HG02938 (cell line): ENCODE measurements around the gene BARX2.

Experiments
- ATAC-seq: cut with Tn5 transposase; IDR thresholded peaks from one replicate; pipeline ENCODE4 v1.9.1; 2021; ENCODE audit warnings: mild to moderate bottlenecking, moderate library complexity; ENCODE audit not compliant: unreplicated experiment

Gene BARX2

DNA sequence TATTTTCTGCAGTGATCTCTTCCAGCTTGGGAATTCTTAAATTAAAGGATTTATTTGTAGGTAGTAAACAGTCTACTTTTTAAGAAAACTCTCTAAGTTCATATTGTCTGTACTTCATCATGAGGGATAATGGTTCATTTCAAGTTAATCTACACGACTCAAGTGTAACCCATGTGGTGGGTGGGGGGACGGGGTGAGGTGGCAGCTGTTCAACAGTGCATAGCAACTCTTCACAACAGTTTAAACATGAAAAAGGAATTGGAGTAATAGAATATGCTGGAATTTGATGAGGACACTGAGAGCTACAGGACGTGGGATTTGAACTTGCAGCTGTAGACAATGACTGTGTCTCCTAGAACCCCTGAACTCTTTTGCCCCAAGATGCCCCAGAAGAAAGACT lies 20.8 kb downstream of the BARX2 start:
- no peak for ATAC-seq

DNA sequence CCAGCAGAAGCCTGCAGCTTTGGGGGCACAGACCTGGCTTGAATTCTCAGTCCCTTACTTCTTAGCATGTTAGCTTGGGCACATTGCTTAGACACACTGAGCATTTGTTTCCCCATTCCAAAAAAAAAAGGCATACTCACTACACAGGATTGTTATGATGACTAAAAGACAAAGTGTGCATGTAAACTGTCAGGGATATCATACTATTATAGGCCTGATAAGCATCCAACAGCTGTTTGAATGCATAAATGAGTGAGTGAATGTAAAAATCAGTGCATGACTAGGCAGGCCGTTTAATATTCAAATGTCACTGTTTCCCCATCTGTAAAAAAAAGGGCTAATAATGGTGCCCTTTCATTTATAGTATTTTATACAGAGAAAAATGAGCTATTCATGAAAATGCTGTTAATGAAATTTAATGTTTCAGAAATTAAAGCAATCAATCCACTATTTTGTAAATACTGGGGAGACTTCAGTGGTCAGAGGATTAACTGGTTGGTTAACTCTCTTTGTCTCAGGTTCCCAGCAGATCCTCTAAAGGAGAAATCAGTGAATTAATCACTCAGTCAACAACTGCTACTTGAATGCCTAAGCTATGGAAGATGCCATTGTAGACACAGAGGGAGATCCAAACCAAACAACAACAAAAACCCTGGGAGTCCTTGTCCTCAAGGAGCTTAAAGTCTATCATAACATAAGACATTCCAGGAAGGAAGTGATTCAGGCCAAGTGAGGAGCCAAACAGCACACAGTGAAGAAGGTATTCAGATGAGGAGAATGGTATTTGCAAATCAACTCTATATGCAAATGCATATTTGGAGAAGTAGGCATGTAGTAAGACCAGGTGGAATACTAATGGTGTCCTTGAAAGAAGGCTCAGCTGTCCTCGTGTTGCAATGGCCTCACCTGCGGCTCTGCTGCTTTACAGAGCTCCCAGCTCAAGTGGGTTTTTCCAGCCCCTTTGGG lies 26.8 kb downstream of the BARX2 start:
- ATAC-seq = no peak

DNA sequence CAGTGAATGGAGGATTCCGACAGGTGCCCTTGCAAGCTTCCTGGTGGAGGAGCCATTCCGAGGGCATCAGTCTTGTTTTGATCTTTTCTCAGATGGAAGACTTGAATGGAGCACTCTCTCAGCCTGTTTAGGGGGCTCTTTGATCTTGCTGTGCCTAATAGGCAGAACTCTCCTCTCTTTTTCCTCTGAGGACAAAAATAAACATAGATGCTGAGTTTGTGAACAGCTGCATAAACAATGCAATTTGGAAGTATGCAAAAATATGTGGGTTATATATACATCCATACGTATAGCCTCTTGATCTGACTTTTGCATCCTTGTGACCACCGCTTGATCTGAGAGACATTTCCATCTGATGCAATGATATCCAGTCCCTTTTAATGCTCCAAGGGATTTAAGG lies 29.1 kb downstream of the BARX2 start:
- no peak for ATAC-seq

DNA sequence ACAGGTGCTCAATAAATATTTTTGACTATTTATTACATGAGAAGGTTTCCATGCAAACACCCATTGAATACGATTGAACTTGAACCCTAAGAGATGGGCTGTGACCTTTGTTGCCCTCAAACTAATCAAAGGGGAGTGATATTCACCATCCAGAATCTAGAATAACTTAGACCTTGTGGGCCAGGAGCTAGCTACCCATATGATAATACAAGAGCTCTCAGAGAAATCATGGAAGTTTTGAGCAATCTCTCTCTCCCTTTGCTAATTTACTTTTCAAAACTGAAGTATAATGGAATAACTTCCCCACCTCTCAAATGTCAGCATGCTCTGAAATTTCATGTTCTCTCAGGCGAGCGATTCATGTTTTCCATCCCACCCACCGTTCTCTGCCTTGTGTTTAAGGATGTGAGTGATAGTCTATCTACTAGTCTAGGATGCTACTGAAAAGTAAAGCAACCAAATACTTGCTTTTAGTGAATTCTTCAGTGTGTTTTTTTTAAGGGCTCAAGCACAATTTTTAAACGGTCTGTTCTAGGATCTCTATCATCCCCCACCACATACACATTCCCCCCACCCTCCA lies 33.3 kb downstream of the BARX2 start:
- no peak for ATAC-seq

DNA sequence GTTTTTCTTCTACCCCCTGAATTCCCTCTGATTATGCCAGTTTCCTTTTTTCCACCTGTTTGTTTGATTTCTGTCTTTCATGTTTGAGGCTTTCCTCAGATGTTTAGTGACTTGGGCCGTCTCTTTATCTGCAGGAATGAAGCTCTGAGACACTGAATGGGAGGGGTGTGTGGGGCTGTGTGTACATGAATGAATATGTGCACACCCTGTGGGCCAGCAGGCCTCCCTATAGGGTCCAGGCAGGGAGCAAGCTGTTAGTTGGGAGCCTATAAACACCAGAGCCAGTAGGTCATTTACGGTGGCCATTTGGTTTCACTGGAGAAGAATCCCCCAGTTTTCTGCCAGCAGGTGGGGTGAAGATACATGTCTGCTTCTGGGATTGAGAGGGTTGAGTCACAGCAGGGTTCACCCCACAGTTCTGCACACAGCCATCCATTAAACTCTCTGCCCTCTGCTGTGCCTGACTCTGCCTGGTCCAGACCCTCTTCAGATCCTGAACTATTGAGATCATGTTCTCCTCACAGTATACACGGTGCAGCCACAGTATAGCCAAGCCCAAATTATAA lies 34.8 kb downstream of the BARX2 start:
- no peak for ATAC-seq

DNA sequence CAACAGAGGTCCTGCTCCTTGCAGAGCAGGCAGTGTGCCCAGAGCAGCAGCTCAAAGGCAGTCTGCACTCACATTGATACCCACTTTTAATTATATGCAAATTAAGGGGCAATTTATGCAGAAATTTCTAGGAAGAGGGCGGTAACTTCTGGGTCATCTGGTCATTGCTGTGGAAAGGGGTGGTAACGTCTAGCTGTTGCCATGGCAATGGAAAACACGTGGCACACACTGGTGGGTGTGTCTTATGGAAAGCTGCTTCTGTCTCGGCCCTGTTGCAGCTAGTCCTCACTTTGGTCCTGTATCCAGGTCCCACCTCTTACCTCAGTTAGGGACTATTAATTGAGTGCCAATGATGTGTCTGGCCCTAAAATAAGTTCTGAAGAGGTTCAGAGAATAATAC lies 36.8 kb downstream of the BARX2 start:
- ATAC-seq = no peak

DNA sequence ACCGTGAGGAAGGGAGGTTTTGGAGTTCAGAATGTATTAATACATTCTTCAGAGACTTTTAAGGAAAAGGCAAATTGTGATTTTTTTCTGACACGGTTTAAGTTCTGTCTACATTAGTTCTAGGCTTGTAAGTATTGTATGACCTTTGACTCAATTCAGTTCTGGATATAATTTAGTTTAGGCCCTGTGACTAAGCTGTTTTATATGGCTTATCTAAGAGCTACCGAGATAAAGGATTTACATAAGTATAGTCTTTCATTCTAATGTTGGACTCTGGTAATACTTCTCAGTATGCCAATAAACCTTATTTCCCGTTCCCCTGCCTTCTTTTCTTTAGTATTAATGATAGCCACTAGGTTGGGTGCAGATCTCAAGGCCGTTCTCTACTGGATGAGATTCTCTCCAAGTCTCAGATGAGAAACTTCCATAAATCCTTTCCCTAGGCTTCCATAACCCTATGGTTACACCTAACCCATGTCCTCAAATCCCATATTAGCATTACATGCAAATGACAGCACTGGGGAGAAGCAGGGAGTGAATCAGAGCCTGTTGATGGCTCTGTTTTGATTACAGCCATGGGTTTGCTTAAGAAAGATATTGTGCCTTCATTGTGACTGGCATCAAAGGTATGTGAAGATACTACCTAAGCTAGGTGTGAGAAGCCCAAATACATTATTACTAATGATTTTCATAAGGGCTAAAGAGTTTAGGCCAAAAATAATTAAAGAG lies 38.7 kb downstream of the BARX2 start:
- no peak for ATAC-seq

DNA sequence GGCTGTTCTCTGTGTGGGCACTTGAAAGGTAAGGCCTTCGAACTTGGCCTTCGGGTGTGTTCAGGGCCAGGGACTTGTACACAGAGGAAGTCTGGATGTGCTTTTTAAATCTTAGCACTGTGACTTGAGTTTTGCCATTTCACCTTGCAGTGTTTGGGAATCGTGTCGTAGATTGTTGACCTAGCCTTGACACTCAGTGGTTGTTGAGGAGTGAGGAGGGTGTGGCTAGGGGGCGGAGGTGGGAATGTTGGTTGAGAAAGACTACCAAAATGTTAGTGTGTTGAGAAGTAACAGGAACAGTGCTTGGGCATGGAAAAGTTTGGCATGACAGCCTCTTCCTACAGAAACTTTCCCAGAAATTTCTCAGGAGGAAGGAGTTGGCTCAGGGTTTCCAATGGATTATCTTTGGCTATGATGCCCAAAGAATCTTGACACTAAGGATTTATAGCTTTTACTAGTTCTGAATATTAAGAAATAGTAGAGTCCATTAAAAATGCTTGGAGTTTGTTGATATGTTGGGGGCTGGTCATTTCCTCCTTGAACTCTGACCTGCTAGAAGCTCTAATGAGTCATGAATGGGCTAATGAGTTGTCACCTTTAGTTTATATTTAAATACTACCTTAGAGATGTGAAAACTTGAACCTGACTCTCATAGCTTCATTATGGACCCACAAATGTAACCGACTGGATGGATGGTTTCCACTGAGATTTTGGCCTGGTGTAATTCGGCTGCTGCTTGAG lies 40.6 kb downstream of the BARX2 start:
- ATAC-seq = no peak

DNA sequence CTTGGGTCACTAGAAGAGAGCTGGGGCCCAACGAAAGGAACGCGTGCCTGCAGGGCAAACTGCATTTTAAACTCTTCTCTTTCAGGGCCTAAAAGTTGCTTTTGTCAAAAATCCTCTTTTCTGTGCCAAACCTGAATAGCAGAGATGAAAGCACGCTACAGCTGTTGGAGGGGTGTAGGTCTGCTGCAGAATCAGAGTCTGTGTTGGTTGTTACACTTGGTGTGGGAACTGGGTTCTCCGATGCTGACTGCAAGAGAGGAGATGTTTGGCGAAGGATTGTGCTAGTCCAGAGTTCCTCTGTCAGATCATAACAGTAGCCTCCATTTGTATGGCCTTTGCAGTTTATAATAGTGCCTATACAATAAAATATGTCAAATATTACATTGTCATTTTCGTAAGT lies 41.8 kb downstream of the BARX2 start:
- no peak for ATAC-seq

DNA sequence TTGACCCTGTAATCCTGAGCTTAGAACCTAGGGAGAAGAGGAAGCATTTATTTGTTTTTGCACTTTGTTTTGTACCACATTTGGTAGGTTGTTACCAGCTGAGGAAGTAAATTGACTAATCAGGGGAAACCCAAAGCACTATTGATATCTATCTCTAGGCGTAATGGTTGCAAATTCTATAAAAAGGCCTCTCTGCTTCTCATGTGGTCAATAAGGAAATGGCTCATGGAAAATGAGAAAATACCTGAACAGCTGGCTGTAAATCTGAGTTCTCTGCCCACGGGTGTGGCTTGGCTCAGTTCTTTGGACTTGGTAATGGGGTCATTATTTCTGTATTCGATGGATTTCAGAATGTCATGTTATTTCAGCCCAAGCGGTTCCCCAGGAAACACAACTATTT lies 42.4 kb downstream of the BARX2 start:
- ATAC-seq = peak; percentile 69

DNA sequence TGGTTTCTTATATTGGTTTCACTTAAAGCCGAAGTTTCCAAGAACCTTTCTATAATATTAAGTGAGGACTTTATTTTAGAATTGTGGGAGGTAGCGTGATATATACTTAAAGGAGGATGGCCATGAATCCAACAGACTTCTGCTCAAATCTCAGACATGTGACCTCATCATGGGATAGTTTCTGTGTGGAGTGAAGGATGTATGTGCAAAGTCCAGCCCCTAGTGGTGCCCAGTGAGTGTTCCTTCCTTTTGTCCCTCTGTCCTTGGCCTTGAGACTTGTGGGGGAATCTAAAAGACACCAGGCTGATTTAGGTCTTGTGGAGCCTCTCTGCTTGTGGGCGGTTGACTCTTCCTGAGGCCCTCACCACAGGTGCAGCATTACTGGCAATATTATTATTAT lies 43.7 kb downstream of the BARX2 start:
- no peak for ATAC-seq

DNA sequence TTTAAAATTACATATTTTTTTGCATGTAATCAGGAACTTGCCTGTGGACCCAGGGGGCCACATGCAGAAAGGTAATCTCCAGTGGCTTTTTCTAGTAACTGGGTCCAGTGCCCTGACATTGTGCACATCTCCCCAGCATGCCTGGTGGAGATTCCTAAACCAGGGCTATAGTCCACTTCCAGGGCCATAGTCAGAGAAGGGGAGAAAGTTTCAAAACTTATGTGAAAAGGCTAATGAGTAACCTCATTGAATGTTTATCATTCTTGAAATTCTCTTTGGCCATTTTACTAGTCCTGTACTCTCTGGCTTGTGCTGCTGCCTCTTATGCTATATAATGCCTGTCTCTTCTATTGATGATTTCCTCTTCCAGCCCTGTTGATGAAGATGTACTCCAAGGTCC lies 47.8 kb downstream of the BARX2 start:
- no peak for ATAC-seq

DNA sequence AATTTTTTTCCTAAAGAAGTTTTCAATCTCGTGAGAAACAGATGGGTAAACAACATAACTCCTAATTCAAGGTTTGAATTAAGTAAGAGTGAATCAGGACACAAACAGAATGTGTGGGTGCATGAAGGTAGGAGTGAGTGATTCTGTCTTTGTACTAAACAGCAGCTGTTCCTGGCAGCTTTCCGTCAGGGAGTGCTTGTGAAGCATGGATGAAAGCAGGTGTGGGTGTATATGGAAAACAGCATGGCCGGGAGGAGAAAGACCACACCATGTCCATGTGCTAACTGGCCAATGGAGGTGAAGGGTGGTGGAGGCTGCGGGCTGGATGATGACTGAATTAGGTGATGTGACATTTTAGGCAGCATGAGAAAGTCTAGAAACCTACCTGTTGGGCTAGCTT lies 49.6 kb downstream of the BARX2 start:
- ATAC-seq = no peak

DNA sequence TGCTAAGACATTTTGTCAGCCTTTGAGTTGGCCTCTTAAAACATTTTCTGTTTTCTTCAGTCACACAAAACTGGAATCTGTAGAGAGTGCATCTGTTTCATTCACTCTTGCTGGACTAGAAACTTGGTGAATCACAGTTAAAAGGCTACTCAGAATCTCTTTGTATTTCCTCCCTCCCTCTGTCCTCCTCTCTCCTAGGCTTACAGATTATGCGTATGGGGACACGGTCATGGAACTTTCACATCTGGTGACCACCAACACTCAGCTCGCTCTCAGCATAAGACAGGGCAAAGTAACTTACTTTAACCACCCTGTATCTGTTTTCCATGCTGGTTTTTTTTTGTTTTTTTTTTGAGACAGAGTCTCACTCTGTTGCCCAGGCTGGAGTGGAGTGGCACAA lies 50.4 kb downstream of the BARX2 start:
- no peak for ATAC-seq

DNA sequence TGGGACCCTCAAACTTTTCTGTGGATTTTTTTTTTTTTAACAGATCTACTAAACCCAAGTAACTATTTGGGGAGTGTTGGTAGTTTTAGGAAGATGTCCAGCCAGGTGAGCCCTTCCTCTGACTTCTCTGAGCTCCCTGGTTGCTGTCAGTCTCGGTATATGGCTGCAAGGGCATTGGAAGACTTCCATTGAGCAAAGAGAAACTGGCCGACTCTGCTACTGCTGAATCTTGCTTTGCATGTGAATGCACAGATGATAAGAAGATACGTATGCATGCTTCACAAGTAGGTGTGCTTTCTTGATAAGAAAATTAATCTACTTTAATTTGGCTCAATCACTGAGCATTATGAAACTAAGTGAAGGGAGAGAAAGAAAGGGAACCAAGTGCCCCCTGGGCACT lies 51.1 kb downstream of the BARX2 start:
- ATAC-seq = no peak

DNA sequence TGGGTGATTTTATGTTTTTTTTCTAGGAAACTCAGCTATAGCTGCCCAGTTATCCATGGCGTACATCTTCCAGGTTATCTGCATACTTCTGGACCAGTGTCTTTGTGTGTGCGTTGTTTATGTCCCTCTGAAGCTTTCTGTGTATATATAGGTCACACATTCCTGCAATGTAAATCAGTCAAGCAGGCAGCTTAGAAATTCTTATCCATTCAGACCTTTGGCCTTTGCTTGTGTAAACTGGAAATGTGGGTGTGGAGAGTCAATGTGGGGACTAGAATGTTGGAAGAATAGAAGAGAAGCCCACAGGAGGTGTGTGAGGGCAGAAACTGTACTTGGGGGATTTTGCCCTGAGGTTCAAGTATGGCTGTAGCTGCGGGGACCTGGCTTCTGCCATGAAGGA lies 51.7 kb downstream of the BARX2 start:
- ATAC-seq = no peak

DNA sequence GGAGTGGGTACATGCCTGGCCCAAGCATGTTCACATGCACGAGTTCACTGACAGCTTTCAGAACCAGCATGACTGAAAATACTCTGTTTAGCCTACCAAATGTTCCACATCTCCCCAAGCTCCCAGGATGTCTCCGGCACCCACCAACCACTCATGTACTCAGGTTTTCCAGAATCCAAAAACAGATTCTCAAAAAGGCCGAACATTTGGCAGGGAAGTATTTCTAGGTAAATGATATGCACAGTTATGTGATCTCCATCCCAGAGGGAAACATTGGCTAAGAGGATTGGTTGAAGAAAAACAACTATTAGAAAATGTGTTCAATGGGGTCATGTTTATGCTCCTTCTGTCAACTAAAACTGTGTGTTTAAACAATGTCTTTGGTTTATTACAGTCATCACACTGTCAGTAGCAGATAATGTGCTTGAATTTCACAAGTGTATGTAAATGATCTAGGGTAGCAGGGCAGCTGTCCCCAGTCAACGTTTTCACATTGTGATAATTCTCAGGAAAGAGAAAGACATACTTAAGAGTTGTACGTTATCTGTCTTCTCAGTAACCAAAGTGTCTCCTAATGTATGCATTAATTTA lies 52.3 kb downstream of the BARX2 start:
- ATAC-seq = no peak

DNA sequence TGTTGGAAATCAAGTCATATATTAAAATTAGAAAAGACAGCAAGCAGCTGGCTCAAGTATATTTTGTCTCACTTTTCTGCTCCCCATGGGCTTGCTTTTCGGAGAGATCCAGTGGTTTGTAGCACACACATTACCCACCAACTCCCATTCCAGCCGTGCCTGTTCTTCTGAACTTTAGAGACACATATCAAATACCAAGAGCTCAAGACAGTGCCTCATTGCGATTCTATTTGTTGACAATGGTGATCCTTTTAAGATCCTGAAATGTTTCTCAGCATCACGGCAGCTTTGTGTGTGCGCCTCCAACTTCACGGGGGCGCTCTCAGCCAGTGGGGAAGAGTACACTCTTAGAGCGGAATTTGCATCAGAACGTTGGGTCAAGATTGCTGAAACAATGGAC lies 52.9 kb downstream of the BARX2 start:
- no peak for ATAC-seq

DNA sequence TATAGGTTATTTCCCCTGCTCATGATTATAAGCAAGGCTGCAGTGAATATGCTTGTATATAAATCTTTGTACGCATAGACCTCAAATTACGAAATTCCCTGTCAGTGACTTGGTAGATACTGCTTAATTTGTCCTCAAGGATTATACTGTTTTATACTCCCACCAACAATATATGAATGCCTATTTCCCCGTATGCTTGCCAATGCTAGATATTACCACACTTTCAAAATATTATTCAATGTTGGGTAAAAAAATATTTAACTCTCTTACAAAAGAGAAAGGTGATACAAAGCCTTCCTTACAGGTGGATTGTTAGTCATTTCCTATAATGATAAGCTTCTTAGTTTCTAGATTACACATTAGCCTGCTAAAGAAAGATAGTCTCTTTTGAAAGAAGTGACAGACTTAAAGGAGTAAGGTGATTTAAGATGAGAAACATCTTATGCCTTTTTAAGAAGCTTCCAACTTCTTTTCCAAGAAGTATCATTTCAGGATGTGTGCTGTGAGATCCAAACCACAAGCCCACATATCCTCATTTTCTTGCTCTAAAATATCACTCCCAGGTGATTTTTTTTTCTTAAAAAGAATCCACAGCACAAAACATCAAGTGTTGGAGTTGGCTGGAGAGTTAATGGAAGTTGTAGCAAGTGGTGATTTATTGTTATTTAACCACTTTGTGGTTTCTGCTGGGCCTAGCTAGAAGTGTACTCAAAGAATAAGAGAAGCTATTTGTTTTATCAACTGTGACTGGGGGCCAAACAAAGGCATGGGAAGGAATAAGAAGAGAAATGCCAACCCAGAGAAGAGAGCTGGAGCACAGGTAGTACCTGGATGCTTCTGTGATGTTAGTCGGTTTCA lies 59.2 kb downstream of the BARX2 start:
- ATAC-seq = no peak
